ENCODE measurements around the gene KRTAP16-1.
"Not testable (repeated sequence)": the region's sequence is repeated elsewhere in the genome, so short reads cannot be mapped to it uniquely, and the experiment has no call there.

The KRTAP16-1 gene

GRCh38 chr17:41301204-41301790, 7.8 kb downstream of the KRTAP16-1 start:
- no peak for DNase-seq

- DNase-seq: no peak
Observed at GRCh38 chr17:41298458-41299135, 10.5 kb downstream of the KRTAP16-1 start.

- DNase-seq: no peak
Observed at GRCh38 chr17:41296846-41297245, 12.3 kb downstream of the KRTAP16-1 start.

GRCh38 chr17:41294016-41294415, 15.1 kb downstream of the KRTAP16-1 start:
- DNase-seq: no peak

- no peak for DNase-seq
Observed at GRCh38 chr17:41287050-41287449, 22.1 kb downstream of the KRTAP16-1 start.

GRCh38 chr17:41284546-41284945, 24.6 kb downstream of the KRTAP16-1 start:
- no peak for DNase-seq

- DNase-seq: no peak
Observed at GRCh38 chr17:41284043-41284442, 25.1 kb downstream of the KRTAP16-1 start.

GRCh38 chr17:41278176-41278955, 30.7 kb downstream of the KRTAP16-1 start:
- DNase-seq: no peak

GRCh38 chr17:41275648-41276190, 33.4 kb downstream of the KRTAP16-1 start, which contains the start of gene KRTAP9-7:
Gene KRTAP9-7, plus strand, starts transcription at chr17:41275698. Its CDS starts 0 bp downstream, at chr17:41275698.
- not testable (repeated sequence) for DNase-seq

- no peak for DNase-seq
Observed at GRCh38 chr17:41271858-41272257, 37.3 kb downstream of the KRTAP16-1 start.

- DNase-seq: not testable (repeated sequence)
Observed at GRCh38 chr17:41271323-41271722, 37.8 kb downstream of the KRTAP16-1 start.

GRCh38 chr17:41267711-41268110, 41.4 kb downstream of the KRTAP16-1 start:
- no peak for DNase-seq

GRCh38 chr17:41265078-41265477, 44.0 kb downstream of the KRTAP16-1 start, which contains the start of gene KRTAP9-6:
Gene KRTAP9-6, plus strand, starts transcription at chr17:41265378. Its CDS starts 0 bp downstream, at chr17:41265378.
- DNase-seq: no peak

GRCh38 chr17:41264599-41264998, 44.5 kb downstream of the KRTAP16-1 start:
- no peak for DNase-seq

GRCh38 chr17:41263212-41263611, 45.9 kb downstream of the KRTAP16-1 start:
- DNase-seq: no peak

- DNase-seq: no peak
Observed at GRCh38 chr17:41258406-41258805, 50.7 kb downstream of the KRTAP16-1 start.
